A673 (cell line): ENCODE results near the gene AATF.

ENCODE experiments used
- EZH2 ChIP-seq: fragments of 200-600 bp; sonication (generic); IDR thresholded peaks from 2 replicates; pipeline ENCODE4 v1.6.1; 2017; ENCODE audit warnings: borderline replicate concordance, low read depth, mild to moderate bottlenecking, mixed read lengths, antibody characterized with exemption, low read length; ENCODE audit not compliant: poor library complexity, severe bottlenecking
- TF ChIP-seq, protein P1 (sequence below): fragments of 300-800, 200-600 bp; sonication (generic); conservative IDR thresholded peaks from 2 replicates; pipeline ENCODE4 v1.5.1; 2017; ENCODE audit warnings: low read depth, mild to moderate bottlenecking, antibody characterized with exemption, low read length, moderate library complexity, mixed read lengths

DNA sequence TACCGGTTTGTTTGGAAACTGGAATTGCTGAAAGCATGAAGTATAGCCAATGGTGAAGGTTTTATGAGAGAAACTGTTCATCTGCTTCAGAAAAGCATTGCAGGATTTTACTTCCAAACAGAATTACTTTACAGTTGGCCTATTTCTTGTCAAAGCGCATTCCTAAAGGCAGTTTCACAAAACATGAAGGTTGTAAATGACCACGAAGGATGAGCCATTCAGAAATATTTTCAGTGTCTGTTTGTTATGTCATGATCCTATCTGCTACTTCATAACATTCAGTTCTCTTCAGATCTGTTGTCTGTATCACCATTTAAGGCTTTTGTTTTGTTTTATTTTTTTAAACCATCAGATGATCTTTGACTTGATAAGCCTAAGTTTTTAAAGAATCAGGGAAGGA, 45.7 kb downstream of the AATF start:
- TF ChIP-seq, protein P1, sequence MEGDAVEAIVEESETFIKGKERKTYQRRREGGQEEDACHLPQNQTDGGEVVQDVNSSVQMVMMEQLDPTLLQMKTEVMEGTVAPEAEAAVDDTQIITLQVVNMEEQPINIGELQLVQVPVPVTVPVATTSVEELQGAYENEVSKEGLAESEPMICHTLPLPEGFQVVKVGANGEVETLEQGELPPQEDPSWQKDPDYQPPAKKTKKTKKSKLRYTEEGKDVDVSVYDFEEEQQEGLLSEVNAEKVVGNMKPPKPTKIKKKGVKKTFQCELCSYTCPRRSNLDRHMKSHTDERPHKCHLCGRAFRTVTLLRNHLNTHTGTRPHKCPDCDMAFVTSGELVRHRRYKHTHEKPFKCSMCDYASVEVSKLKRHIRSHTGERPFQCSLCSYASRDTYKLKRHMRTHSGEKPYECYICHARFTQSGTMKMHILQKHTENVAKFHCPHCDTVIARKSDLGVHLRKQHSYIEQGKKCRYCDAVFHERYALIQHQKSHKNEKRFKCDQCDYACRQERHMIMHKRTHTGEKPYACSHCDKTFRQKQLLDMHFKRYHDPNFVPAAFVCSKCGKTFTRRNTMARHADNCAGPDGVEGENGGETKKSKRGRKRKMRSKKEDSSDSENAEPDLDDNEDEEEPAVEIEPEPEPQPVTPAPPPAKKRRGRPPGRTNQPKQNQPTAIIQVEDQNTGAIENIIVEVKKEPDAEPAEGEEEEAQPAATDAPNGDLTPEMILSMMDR = no peak
- no peak for TF ChIP-seq EZH2
